ENCODE results near the gene ALDH4A1. TPM values are rescaled to one million over a fixed set of nuclear protein-coding genes. Genes with fewer than 3 reads are reported as not detected.

ALDH4A1 gene
- total and polyA plus RNA-seq, 9 of the 15 experiments (the other 6 are each of a cell fraction or from before 2014, with no cell fraction given), result 0.27 to 31.4 (median 16.6) TPM

GRCh38 chr1:18913065-18913835 lies 10.9 kb upstream of the ALDH4A1 start (continued):
- TF ChIP-seq TSHZ1 (CRISPR knock-in tag; IDR thresholded peaks at IDR 0.05) (no peak), ARID4B (CRISPR knock-in tag; IDR thresholded peaks at IDR 0.05) (no peak), U2AF1 (optimal IDR thresholded peaks at IDR 0.05; ENCODE audit: low read depth, low read length) (no peak), ARHGAP35 (IDR thresholded peaks at IDR 0.05; ENCODE audit: partially characterized antibody) (no peak), ETV5 (CRISPR knock-in tag; IDR thresholded peaks at IDR 0.05; ENCODE audit: low read depth) (no peak), ETV1 (tag; conservative IDR thresholded peaks at IDR 0.05; ENCODE audit: low read depth) (no peak), TEAD2 (tag; IDR thresholded peaks at IDR 0.05) (no peak), REST (IDR thresholded peaks at IDR 0.05; ENCODE audit: borderline replicate concordance) (peak; percentile 94), REST (CRISPR knock-in tag; IDR thresholded peaks at IDR 0.05; ENCODE audit: low read depth) (peak; percentile 73), HMG20B (CRISPR knock-in tag; IDR thresholded peaks at IDR 0.05) (no peak), ZNF263 (CRISPR knock-in tag; IDR thresholded peaks at IDR 0.05; ENCODE audit: borderline replicate concordance) (peak; percentile 60; the same call in 1 of the 2 replicates)
